Hematopoietic multipotent progenitor cell treated with erythropoietin and hydrocortisone succinate and interleukin-3 and kit ligand, for 6 days (in vitro differentiated cells): ENCODE data around the gene FAM107B.
A peak's percentile ranks its signal among the peaks of the same experiment; 100 is the strongest.

Experiments used
- DNase-seq: peaks from one replicate; pipeline ENCODE4 v3.0.0-alpha.2; 2015

The FAM107B gene

DNA sequence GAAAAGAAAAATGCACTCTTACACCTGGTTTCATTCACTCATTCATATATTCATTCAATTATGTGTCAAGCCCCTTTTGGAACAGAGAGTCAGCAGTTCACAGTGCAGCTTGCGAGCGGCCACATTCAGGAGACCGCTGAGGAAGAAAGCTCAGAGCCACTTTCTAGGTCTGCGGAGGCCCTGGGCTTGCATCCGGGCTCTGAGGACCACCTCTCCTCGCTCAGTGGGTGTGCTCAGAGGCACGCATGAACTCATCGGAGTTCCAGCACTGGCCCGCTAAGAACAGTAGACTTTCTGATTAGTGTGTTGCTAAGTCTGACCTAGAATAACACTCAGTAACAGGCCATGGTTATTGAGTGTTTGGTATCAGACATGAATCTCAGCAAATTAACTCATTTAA lies 1.8 kb upstream of the FAM107B start:
- DNase-seq, result no peak

GRCh38 chr10:14775656-14776055 lies 959 bp upstream of the FAM107B start:
- no peak for DNase-seq

- no peak for DNase-seq
Measured at GRCh38 chr10:14774214-14774580, 500 bp downstream of the FAM107B start.

DNA sequence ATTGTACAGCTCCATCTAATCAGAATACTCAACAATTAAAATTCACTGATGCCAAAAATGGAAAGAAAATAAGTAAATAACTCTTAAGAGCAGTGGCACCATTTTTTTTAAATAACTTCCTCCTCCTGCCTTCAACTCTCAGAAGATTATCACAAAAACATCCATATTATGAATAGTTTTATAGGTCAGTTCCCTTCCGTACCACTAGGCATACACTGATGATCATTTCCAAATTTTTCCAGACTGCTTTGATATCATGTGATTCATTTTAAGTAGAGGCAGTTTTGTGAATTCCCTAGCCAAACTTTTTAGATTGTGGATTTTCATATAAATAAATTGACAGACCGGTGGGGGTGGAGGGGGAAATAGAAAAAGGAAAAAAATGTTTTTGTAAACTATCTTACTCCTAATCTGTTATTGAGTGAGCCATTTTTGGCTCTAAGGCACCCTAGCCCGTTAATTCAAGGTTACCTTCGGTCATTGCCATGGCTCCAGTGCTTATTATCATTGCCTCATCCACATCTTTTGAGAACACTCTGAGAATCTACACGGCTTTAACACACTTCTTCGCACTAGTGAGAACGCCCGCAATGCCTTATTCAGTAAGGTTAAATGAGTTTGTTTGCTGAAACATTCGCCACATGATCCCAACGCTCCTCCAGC lies 1.0 kb downstream of the FAM107B start:
- DNase-seq, result no peak

DNA sequence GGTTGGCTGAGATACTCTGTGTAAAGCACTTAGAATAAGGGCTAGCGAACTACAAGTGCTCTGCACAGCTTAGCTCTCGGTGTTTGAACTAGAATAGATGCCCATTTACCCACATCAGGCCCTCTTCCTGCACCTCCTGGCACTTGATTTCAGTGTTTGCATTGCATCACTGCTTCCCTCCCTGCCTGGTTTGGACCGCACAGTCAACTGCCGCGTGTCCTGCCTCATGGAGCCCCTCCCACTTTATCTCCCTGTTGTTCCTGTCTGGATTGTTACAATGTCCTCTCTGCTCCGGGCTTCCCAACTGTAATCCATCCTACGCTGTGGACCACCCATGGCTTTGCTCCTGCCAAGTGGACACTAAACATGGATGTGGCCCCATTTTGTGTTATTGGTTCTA lies 2.3 kb downstream of the FAM107B start:
- no peak for DNase-seq

- DNase-seq, result no peak
Measured at GRCh38 chr10:14770927-14771326, 3.8 kb downstream of the FAM107B start.

DNA sequence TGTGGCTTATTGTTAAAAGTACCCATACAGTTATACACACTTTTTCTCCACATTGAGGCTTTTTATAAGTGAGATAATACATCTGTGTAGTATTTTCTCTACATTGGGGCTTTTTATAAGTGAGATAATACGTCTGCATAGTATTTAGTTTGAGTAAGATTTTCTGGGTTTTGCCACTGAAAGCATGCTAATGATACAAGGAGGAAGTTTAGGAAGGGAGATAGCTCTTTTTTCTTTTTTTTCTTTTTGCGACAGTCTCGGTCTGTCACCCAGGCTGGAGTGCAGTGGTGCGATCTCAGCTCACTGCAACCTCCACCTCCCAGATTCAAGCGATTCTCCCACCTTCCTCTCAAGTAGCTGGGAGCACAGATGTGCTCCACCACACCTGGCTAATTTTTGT lies 13.3 kb downstream of the FAM107B start:
- no peak for DNase-seq

DNA sequence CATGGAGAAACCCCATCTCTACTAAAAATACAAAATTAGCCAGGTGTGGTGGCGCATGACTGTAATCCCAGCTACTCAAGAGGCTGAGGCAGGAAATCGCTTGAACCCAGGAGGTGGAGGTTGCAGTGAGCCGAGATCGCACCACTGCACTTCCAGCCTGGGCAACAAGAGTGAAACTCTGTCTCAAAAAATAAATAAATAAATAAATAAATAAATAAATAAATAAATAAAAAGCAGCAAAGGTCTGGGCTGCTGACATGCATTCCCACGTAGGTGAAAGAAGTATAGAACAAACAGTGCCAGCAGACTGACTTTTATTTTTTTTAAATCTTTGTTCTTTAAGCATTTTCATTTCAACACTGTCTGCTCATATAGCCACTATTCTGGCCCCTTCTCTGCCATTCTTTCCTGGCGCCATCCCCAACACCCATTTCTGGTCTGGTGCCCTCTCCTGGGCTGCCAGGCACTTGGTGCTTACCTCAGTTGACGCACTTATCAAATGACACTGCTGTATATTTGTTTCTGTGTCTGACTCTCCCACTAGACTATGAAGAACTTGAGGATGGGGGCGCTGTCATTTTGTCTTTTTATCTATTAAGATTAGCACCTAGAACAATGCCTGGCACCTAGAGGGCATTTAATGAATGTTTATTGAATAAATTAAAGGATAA lies 15.6 kb downstream of the FAM107B start:
- DNase-seq, result peak; percentile 35

DNA sequence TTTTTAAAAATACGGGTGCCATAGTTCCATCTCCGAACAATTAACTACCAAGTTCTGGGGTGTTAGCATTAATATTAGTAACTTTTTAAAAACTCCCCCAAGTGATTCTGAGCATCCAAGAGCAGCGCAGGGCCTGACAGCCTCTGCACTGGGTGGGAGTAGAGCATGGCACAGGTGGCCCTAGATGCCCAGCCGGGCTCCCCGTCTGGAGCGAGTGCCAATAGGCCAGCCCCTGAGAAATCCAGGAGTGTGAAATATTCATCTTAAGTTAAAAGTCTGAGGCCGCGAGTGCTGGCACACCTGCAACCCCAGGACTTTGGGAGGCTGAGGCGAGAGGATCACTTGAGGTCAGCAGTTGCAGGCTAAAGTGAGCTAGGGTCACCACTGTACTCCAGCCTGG lies 16.2 kb downstream of the FAM107B start:
- no peak for DNase-seq

DNA sequence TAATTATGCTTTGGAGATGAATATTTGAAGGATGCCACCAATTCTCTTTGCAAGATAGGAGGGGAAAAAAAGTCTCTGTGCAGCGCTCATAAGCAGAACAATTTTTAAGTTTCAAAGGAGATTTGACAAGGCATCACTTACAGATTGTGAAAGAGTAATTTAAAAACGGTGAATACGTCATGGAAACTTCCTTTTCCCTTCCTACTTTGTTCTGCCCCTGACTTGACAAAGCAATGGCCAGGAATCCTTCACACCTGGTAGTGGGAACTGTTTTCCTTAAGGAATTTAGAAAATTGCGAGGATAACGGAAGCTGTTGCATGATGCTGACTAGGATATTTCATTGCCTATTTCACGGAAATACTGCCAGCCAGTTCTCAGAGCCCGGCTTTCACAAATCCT lies 16.7 kb downstream of the FAM107B start:
- no peak for DNase-seq

GRCh38 chr10:14757394-14757793 lies 17.3 kb downstream of the FAM107B start:
- no peak for DNase-seq

- DNase-seq, result no peak
Measured at GRCh38 chr10:14753441-14753840, 21.3 kb downstream of the FAM107B start.

- no peak for DNase-seq
Measured at GRCh38 chr10:14751921-14752320, 22.8 kb downstream of the FAM107B start.

- DNase-seq, result peak; percentile 29
Measured at GRCh38 chr10:14751014-14751896, 23.4 kb downstream of the FAM107B start.

- DNase-seq, result no peak
Measured at GRCh38 chr10:14749070-14749809, 25.5 kb downstream of the FAM107B start.

- DNase-seq, result no peak
Measured at GRCh38 chr10:14748441-14748840, 26.3 kb downstream of the FAM107B start.

GRCh38 chr10:14742815-14743214 lies 31.9 kb downstream of the FAM107B start:
- DNase-seq, result peak; percentile 41

DNA sequence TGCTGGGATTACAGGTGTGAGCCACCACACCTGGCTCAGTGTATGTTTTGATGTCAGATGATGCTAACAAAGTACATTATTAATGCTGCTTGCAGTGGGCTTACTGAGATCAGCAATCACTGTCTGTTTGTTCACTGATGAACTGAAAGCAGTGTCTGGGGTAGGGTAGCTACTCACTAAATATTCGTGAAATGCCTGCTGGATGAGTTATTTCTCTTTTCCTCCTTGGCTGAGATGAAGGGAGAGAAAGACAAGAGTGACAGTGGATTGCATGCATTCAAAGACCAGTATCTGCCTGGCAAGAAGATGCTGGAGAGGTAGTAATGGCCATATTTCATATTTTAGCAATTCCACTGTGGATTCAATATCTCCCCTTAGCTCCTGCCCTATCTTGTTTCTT lies 32.3 kb downstream of the FAM107B start:
- no peak for DNase-seq

GRCh38 chr10:14740684-14741247 lies 33.9 kb downstream of the FAM107B start:
- peak; percentile 10 for DNase-seq

- DNase-seq, result peak; percentile 55
Measured at GRCh38 chr10:14737808-14738545, 36.7 kb downstream of the FAM107B start.

- peak; percentile 67 for DNase-seq
Measured at GRCh38 chr10:14736600-14737081, 38.1 kb downstream of the FAM107B start.

DNA sequence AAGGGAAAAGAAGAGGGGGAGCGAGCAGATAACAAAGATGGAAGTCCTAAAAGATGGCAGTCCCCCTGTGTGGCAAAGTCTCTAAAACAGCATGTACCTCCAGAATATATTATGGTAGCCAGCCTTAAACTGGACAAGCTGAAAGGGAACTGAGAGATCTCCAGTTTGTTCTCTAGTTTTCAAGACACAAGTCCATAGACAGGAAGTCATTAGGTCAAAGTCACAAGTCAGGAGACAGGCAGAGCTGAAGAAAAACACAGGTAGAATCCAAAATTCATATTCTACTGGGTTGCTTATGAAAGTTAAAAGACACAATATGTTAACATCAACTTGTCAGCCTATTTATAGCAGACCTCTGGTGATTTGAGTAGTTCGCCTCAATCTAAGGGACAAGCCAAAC lies 38.7 kb downstream of the FAM107B start:
- no peak for DNase-seq
